Measurements from ENCODE around the gene TMEM151B. TPM values are rescaled to one million over a fixed set of nuclear protein-coding genes. Genes with fewer than 3 reads are reported as not detected.
A peak's percentile ranks its signal among the peaks of the same experiment; 100 is the strongest.

TMEM151B gene
- total RNA-seq, 1 experiment from 2014 or later, result 0.04 TPM

DNA sequence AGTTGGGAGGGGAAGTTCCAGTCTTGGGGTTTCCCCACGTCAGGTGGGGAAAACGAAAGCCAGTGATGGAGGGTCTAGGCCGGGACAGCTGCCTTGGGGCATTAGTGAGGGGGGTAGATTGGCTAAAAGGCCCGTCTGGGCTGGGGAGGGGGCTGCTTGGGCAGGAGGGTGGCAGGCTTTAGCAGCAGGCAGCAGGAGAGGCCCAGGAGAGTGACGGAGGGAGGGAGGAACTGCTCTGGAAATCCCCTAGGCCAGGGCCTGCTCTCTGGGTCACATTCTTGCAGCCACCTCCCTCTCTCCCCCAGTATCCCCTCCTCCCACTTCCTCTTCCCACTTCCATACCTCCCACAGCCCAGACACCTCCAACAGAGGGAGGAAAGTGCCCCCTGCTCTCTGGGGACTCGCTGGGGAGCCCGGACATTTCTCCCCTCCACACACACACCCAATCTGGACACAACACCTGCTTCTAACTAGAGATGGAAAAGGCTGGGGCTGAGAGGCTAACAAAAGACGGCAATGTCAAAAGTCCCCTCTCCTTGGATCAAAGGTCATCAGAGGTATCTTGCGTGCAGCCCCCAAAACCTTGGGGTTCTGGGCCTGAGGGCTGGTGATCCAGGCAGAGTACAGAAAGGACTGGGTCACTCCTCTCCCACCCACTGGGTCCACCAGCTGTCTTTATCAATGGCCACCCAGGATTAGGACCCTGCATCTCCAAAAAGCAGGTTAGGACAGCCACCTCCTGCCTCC, 6.7 kb upstream of the TMEM151B start:
- Histone ChIP-seq H3K27me3 (ENCODE audit: low read length) (no peaks in the 10 kb centered on the region), H3K36me3 (ENCODE audit: insufficient read depth, low read length) (peaks cover 5% of the 10 kb centered on the region; the same call in 1 of the 2 replicates), H3K4me2 (ENCODE audit: low read depth, low read length, poor library complexity, severe bottlenecking) (peak overlapping the region; percentile 97), H3K4me1 (ENCODE audit: low read length) (peaks cover 46% of the 10 kb centered on the region), H2AFZ (ENCODE audit: low read length) (no peak overlapping the region), H3K9me2 (replicated peaks; ENCODE audit: insufficient read depth, low read length) (no peaks in the 10 kb centered on the region), H3K9ac (ENCODE audit: low read length) (peak overlapping the region; percentile 79), H3K79me2 (ENCODE audit: low read length) (peaks cover 32% of the 10 kb centered on the region), H3K4me3 (ENCODE audit: low read length) (peak overlapping the region; percentile 75), H4K20me1 (ENCODE audit: insufficient read depth, low read depth, low read length) (no peaks in the 10 kb centered on the region), H3K9me3 (ENCODE audit: low read length) (no peaks in the 10 kb centered on the region), H3K27ac (ENCODE audit: low read length) (peak overlapping the region; percentile 80)
- DNase-seq, result no peak

DNA sequence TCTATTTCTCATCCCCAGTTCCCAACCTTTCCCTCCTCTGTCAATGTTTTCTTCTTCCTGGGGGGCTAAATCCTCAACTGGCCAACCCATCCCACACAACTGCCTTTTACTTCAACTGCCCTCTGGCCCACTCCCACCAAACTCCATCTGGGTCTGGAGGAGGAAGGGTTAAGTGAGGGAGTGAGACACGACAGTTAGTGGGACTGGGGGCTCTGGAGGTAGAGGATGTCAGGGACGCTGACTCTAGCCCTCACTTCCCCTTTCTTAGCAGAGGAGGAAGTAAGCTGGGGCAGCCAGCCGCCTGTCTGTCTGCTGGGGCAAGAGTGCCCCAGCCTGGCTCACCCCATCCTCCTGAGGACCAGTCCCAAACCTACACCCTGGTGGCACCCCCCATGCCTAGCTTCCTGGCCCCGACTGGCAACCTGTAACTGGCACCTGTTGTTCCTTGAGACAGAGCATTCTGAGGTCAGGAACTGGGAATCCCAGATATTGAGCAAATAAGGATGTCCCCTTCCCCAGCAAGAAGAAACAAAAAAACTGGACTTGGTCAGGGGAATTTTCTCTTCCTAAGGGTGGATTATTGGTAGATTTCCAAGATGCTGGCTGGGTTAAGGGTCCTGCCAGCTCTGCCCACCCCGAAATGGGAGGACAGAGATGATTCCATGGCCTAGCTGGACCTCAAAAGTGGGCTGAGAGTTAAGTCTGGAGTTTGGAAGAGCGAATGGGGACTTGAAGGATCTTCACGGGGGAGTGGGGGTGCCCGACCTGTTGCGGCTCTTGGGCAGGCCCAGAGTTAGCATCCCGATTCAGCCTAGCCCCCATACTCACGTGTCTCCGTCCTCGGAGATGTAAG, 5.9 kb upstream of the TMEM151B start:
- H2AFZ ChIP-seq (ENCODE audit: low read length), result 0 out of 2 replicates have a peak overlapping the region, but pooled peaks have one; percentile 38

DNA sequence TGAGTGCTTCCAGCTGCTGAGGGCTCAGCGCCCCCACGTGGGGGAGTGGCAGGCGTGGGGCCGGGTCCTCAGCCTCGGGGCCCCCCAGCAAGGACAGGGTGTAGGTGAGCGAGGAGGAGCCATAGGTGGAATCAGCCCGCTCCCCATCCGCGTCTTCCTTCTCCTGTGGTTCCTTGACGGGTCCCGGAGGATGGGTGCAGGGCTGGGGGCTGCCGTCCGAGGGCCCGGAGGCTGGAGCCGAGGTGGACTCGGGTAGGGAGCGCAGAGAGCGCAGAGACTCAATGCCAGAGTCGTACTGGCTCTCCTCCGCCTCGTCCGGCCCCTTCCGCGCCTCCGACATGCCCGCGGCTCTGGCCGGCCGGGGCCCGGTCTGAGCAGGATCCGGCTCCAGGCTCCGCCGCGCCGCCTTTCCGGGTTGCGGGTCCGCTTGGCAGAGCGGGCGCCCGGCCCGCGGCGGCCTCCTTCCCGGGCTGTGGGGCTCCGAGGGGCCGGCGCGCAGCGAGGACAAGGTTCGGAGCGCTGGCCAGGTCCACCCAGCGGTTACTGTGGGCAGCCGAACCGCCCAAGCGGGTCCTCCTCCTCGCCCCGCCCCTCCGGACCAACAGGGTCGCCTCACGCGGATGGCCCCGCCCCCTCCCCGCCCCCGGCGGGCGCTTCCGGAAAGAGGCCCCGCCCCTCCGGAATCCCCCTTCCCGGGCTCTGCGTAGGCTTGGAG, 5.1 kb upstream of the TMEM151B start, which contains the start of gene NFKBIE:
Gene NFKBIE, minus strand, starts transcription at position 545 of the 715 bp plus-strand sequence. Its CDS starts 205 bp downstream, at position 340.
- H3K36me3 ChIP-seq (ENCODE audit: insufficient read depth, low read length), result peaks cover 5% of the 10 kb centered on the region; the same call in 1 of the 2 replicates

More for the DNA sequence above, 5.9 kb upstream of the TMEM151B start:
- Histone ChIP-seq H3K36me3 (ENCODE audit: insufficient read depth, low read length) (peaks cover 5% of the 10 kb centered on the region; the same call in 1 of the 2 replicates), H3K4me2 (ENCODE audit: low read depth, low read length, poor library complexity, severe bottlenecking) (peak overlapping the region; percentile 97), H3K9me2 (replicated peaks; ENCODE audit: insufficient read depth, low read length) (no peaks in the 10 kb centered on the region), H4K20me1 (ENCODE audit: insufficient read depth, low read depth, low read length) (no peaks in the 10 kb centered on the region), H3K9ac (ENCODE audit: low read length) (peak overlapping the region; percentile 79), H3K9me3 (ENCODE audit: low read length) (no peaks in the 10 kb centered on the region), H3K79me2 (ENCODE audit: low read length) (peaks cover 32% of the 10 kb centered on the region), H3K27ac (ENCODE audit: low read length) (peak overlapping the region; percentile 80), H3K4me3 (ENCODE audit: low read length) (peak overlapping the region; percentile 75), H3K4me1 (ENCODE audit: low read length) (peaks cover 38% of the 10 kb centered on the region), H3K27me3 (ENCODE audit: low read length) (no peaks in the 10 kb centered on the region)
- peak; percentile 93 for DNase-seq

DNA sequence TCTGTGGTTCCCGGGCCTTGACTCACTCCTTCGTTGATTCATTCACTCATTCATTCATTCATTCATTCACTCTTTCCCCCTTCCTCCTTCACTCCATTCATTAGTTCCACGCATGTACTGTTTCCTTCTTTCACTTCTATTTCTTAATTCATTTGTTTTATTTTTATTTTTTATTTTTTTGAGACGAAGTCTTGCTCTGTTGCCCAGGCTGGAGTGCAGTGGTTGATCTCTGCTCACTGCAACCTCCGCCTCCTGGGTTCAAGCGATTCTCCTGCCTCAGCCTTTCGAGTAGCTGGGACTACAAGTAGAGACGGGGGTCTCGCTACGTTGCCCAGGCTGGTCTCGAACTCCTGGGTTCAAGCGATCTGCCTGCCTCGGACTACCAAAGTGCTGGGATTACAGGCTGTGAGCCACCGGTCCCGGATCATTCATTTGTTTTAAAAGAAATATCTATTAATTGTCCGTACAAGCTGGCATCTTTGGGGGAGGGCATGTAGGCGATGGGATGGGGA, 4.5 kb upstream of the TMEM151B start:
- Histone ChIP-seq H3K9ac (ENCODE audit: low read length) (peak overlapping the region; percentile 79), H3K4me1 (ENCODE audit: low read length) (peaks cover 38% of the 10 kb centered on the region), H3K27ac (ENCODE audit: low read length) (no peak overlapping the region), H3K36me3 (ENCODE audit: insufficient read depth, low read length) (peaks cover 5% of the 10 kb centered on the region; the same call in 1 of the 2 replicates), H4K20me1 (ENCODE audit: insufficient read depth, low read depth, low read length) (0 out of 2 replicates have a peak, but pooled peaks cover 3% of the 10 kb centered on the region), H3K79me2 (ENCODE audit: low read length) (peaks cover 32% of the 10 kb centered on the region), H3K27me3 (ENCODE audit: low read length) (no peaks in the 10 kb centered on the region), H3K9me3 (ENCODE audit: low read length) (no peaks in the 10 kb centered on the region), H3K4me3 (ENCODE audit: low read length) (peak overlapping the region; percentile 75), H2AFZ (ENCODE audit: low read length) (peak overlapping the region; percentile 38; the same call in 1 of the 2 replicates), H3K9me2 (replicated peaks; ENCODE audit: insufficient read depth, low read length) (no peaks in the 10 kb centered on the region), H3K4me2 (ENCODE audit: low read depth, low read length, poor library complexity, severe bottlenecking) (peak overlapping the region; percentile 97)
- DNase-seq, result no peak

More for the DNA sequence above, 5.1 kb upstream of the TMEM151B start, which contains the start of gene NFKBIE:
- peak within 1 kb of the TSS; percentile 79 for H3K9ac ChIP-seq (ENCODE audit: low read length)
- H3K79me2 ChIP-seq (ENCODE audit: low read length), result peaks cover 32% of the 10 kb centered on the region
- H4K20me1 ChIP-seq (ENCODE audit: insufficient read depth, low read depth, low read length), result 0 out of 2 replicates have a peak, but pooled peaks cover 3% of the 10 kb centered on the region
- H3K9me3 ChIP-seq (ENCODE audit: low read length), result no peaks in the 10 kb centered on the region
- H3K9me2 ChIP-seq (replicated peaks; ENCODE audit: insufficient read depth, low read length), result no peaks in the 10 kb centered on the region
- H3K4me2 ChIP-seq (ENCODE audit: low read depth, low read length, poor library complexity, severe bottlenecking), result peak within 1 kb of the TSS; percentile 97
- no peaks in the 10 kb centered on the region for H3K27me3 ChIP-seq (ENCODE audit: low read length)
- H3K4me3 ChIP-seq (ENCODE audit: low read length), result peak within 1 kb of the TSS; percentile 75
- peaks cover 38% of the 10 kb centered on the region for H3K4me1 ChIP-seq (ENCODE audit: low read length)
- H3K27ac ChIP-seq (ENCODE audit: low read length), result peak within 1 kb of the TSS; percentile 80
- peak; percentile 86 for DNase-seq
- peak within 1 kb of the TSS; percentile 38 for H2AFZ ChIP-seq (ENCODE audit: low read length)

DNA sequence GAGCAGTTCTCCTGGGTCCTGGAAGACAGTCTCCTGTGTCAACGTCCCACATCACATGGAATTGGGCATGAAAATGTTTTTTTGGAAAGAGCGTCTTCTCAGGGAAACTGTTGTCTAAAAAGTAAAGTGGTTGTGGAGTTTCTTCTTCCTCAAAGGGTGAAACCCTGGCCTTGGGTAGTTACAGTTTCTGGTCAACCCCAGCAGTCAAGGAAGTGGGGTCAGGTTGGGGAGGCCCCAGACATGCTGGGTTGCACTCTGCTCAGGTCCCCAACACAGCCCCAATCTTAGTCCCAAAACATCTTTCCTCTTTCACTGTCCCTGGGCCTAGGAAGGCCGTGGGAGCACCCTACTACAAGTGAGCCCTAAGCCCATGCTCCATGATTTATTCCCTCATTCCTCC, 3.9 kb upstream of the TMEM151B start:
- Histone ChIP-seq H3K27me3 (ENCODE audit: low read length) (no peaks in the 10 kb centered on the region), H2AFZ (ENCODE audit: low read length) (no peak overlapping the region), H3K27ac (ENCODE audit: low read length) (no peak overlapping the region), H3K4me2 (ENCODE audit: low read depth, low read length, poor library complexity, severe bottlenecking) (peak overlapping the region; percentile 97), H3K4me3 (ENCODE audit: low read length) (no peak overlapping the region), H3K9ac (ENCODE audit: low read length) (no peak overlapping the region), H3K36me3 (ENCODE audit: insufficient read depth, low read length) (peaks cover 1% of the 10 kb centered on the region; the same call in 1 of the 2 replicates), H3K4me1 (ENCODE audit: low read length) (peaks cover 35% of the 10 kb centered on the region), H3K9me3 (ENCODE audit: low read length) (no peaks in the 10 kb centered on the region), H3K79me2 (ENCODE audit: low read length) (peaks cover 32% of the 10 kb centered on the region), H4K20me1 (ENCODE audit: insufficient read depth, low read depth, low read length) (0 out of 2 replicates have a peak, but pooled peaks cover 3% of the 10 kb centered on the region), H3K9me2 (replicated peaks; ENCODE audit: insufficient read depth, low read length) (no peaks in the 10 kb centered on the region)
- no peak for DNase-seq

DNA sequence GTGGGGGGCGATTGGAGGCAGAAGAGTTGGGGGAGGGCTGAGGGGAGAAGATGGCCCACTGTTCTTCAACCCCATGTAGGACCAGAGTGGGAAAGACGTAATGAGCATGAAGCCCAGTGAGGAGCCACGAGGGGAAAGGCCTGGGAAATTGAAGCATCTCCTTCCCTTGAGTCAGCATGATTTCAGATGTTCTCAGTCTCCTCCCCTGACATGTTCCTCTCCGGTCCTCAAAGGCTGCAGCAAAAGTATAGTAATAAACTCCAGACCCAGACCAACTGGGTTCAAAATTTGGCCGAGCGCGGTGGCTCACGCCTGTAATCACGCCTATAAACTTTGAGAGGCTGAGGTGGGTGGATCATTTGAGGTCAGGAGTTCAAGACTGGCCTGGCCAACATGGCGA, 3.0 kb upstream of the TMEM151B start:
- 0 out of 2 replicates have a peak, but pooled peaks cover 3% of the 10 kb centered on the region for H4K20me1 ChIP-seq (ENCODE audit: insufficient read depth, low read depth, low read length)
- H3K4me2 ChIP-seq (ENCODE audit: low read depth, low read length, poor library complexity, severe bottlenecking), result no peak overlapping the region
- H2AFZ ChIP-seq (ENCODE audit: low read length), result no peak overlapping the region
- H3K9me2 ChIP-seq (replicated peaks; ENCODE audit: insufficient read depth, low read length), result no peaks in the 10 kb centered on the region
- no peak overlapping the region for H3K4me3 ChIP-seq (ENCODE audit: low read length)
- no peak for DNase-seq
- no peaks in the 10 kb centered on the region for H3K9me3 ChIP-seq (ENCODE audit: low read length)
- no peaks in the 10 kb centered on the region for H3K36me3 ChIP-seq (ENCODE audit: insufficient read depth, low read length)
- peaks cover 26% of the 10 kb centered on the region for H3K4me1 ChIP-seq (ENCODE audit: low read length)
- peaks cover 26% of the 10 kb centered on the region for H3K79me2 ChIP-seq (ENCODE audit: low read length)
- no peak overlapping the region for H3K9ac ChIP-seq (ENCODE audit: low read length)
- no peaks in the 10 kb centered on the region for H3K27me3 ChIP-seq (ENCODE audit: low read length)
- no peak overlapping the region for H3K27ac ChIP-seq (ENCODE audit: low read length)

DNA sequence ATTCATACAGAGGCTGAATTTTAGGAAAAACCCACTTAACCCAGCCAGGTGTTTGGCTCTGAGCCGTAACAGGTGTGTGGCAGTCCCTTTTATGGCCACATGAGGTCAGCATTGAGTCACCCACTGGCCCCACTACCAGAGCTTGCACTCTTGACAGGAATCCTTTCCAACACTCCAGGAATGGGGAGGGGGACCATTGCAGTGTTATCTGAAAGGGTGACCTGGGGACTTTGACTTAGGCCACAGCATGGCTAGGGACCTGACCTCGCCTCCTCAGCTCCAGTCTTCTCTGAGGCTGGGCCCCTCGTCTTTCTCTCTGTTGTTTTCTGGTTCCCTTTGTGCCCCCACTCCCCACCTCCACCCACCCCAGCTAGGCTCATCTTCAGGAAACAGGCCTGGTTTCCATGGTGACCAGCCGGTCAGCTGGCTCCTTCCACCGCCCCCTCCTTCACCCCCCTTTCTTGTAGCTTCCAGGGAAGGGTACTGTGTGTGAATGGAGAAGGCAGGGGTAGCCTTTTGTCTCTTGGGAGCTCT, 2.1 kb upstream of the TMEM151B start:
- H3K4me3 ChIP-seq (ENCODE audit: low read length), result no peak overlapping the region
- no peak overlapping the region for H3K9ac ChIP-seq (ENCODE audit: low read length)
- H3K27me3 ChIP-seq (ENCODE audit: low read length), result no peaks in the 10 kb centered on the region
- no peak overlapping the region for H3K4me2 ChIP-seq (ENCODE audit: low read depth, low read length, poor library complexity, severe bottlenecking)
- peaks cover 17% of the 10 kb centered on the region for H3K4me1 ChIP-seq (ENCODE audit: low read length)
- H3K79me2 ChIP-seq (ENCODE audit: low read length), result peaks cover 17% of the 10 kb centered on the region
- H3K9me2 ChIP-seq (replicated peaks; ENCODE audit: insufficient read depth, low read length), result no peaks in the 10 kb centered on the region
- no peaks in the 10 kb centered on the region for H3K9me3 ChIP-seq (ENCODE audit: low read length)
- no peak overlapping the region for H2AFZ ChIP-seq (ENCODE audit: low read length)
- no peak overlapping the region for H3K27ac ChIP-seq (ENCODE audit: low read length)
- 0 out of 2 replicates have a peak, but pooled peaks cover 3% of the 10 kb centered on the region for H4K20me1 ChIP-seq (ENCODE audit: insufficient read depth, low read depth, low read length)
- H3K36me3 ChIP-seq (ENCODE audit: insufficient read depth, low read length), result no peaks in the 10 kb centered on the region
- peak; percentile 84 for DNase-seq
